B cell (primary cell): ENCODE measurements around the gene ZNF701. TPM values are rescaled to one million over a fixed set of nuclear protein-coding genes. Genes with fewer than 3 reads are reported as not detected.

Source experiments
- ATAC-seq: fragments of 200-7000 bp; cut with Tn5 transposase; one replicate; pipeline ENCODE4 v1.10.0; 2021; ENCODE audit warnings: low read depth, mild to moderate bottlenecking, moderate number of reproducible peaks, moderate library complexity
- CTCF ChIA-PET: fragments of 350-600 bp; sonication (Branson Sonifier 250); formaldehyde crosslinking; loops from one replicate; lab custom pipeline; 2021; ENCODE audit warnings: antibody characterized with exemption, inconsistent platforms; lab: Charles Lee
- POLR2A ChIA-PET: fragments of 350-600 bp; sonication (Branson Sonifier 250); formaldehyde crosslinking; loops from one replicate; lab custom pipeline; 2021; ENCODE audit warnings: antibody characterized with exemption; lab: Charles Lee
- DNase-seq: peaks from one replicate; pipeline ENCODE4 v3.0.0; 2013
- H2AFZ ChIP-seq: 2 replicates; pipeline ENCODE4 v1.6.1; 2012; ENCODE audit warnings: mild to moderate bottlenecking, low read depth, low read length; ENCODE audit not compliant: insufficient read depth, poor library complexity, severe bottlenecking
- H3K27ac ChIP-seq, 2 donors: 1 replicate in 1 of 2; 2 replicates in 1 of 2; pipeline ENCODE4 v1.5.1; 2012 to 2013; ENCODE audit warnings: low read length in 2 of 2, mild to moderate bottlenecking in 2 of 2, moderate library complexity in 1 of 2
- H3K27me3 ChIP-seq, 4 experiments: fragments of 200-600 bp in 1 of 4; sonication (generic) in 1 of 4; replicated peaks in 1 of 4; 1 replicate in 2 of 4; 2 replicates in 2 of 4; pipeline versions ENCODE4 v1.6.1 to v1.7.0; 2013 to 2016; ENCODE audit warnings: low read length in 3 of 4, mild to moderate bottlenecking in 2 of 4, mixed read lengths in 1 of 4, moderate library complexity in 1 of 4; ENCODE audit not compliant: insufficient read depth in 4 of 4, control insufficient read depth in 3 of 4; ENCODE audit errors: control extremely low read depth in 1 of 4
- H3K36me3 ChIP-seq, 2 experiments: replicated peaks in 1 of 2; 1 replicate in 1 of 2; 2 replicates in 1 of 2; pipeline versions ENCODE4 v1.6.1 to v1.7.1; 2013; ENCODE audit warnings: low read length in 1 of 2; ENCODE audit not compliant: insufficient read depth in 2 of 2, control insufficient read depth in 1 of 2; ENCODE audit errors: control extremely low read depth in 1 of 2, extremely low read depth in 1 of 2
- H3K4me1 ChIP-seq, 2 donors: fragments of 200-600 bp in 1 of 2; sonication (generic) in 1 of 2; 1 replicate in 1 of 2; 2 replicates in 1 of 2; pipeline versions ENCODE4 v1.5.1 to v1.6.1; 2013 to 2017; ENCODE audit warnings: low read length in 2 of 2; ENCODE audit not compliant: control insufficient read depth in 2 of 2, insufficient read depth in 2 of 2
- H3K4me2 ChIP-seq: replicated peaks from 2 replicates; pipeline ENCODE3; 2012; ENCODE audit warnings: mild to moderate bottlenecking, low read depth, low read length; ENCODE audit not compliant: poor library complexity, severe bottlenecking
- H3K4me3 ChIP-seq, 5 experiments: fragments of 200-600 bp in 1 of 5; sonication (generic) in 1 of 5; 1 replicate in 3 of 5; 2 replicates in 2 of 5; pipeline versions ENCODE4 v1.5.1 to v1.7.0; 2011 to 2016; ENCODE audit warnings: low read length in 4 of 5, mild to moderate bottlenecking in 4 of 5, low read depth in 2 of 5, control low read depth in 1 of 5, moderate library complexity in 1 of 5; ENCODE audit not compliant: insufficient read depth in 1 of 5; ENCODE audit errors: control extremely low read depth in 1 of 5, extremely low read depth in 1 of 5
- H3K79me2 ChIP-seq: fragments of 200-600 bp; sonication (generic); one replicate; pipeline ENCODE4 v1.6.0; 2016; ENCODE audit warnings: low read length; ENCODE audit not compliant: control insufficient read depth, insufficient read depth
- H3K9ac ChIP-seq: fragments of 200-600 bp; sonication (generic); 2 replicates; pipeline ENCODE4 v1.6.1; 2017; ENCODE audit warnings: mild to moderate bottlenecking, low read length, moderate library complexity
- H3K9me3 ChIP-seq, 3 donors: one replicate each; pipeline versions ENCODE4 v1.6.1 to v1.7.1; 2013; ENCODE audit warnings: low read length in 2 of 3; ENCODE audit not compliant: control insufficient read depth in 2 of 3, insufficient read depth in 1 of 3; ENCODE audit errors: control extremely low read depth in 1 of 3
- H4K20me1 ChIP-seq: 2 replicates; pipeline ENCODE4 v1.6.0; 2012; ENCODE audit warnings: mild to moderate bottlenecking, low read length; ENCODE audit not compliant: insufficient read depth, control insufficient read depth, poor library complexity, severe bottlenecking
- H3K27ac Mint-ChIP-seq: one replicate; pipeline ENCODE4 v1.8.0; 2021; ENCODE audit warnings: mixed read lengths
- H3K27me3 Mint-ChIP-seq: one replicate; pipeline ENCODE4 v1.8.0; 2021; ENCODE audit warnings: mixed read lengths
- H3K4me1 Mint-ChIP-seq: one replicate; pipeline ENCODE4 v1.8.0; 2021; ENCODE audit warnings: mixed read lengths
- H3K4me3 Mint-ChIP-seq: one replicate; pipeline ENCODE4 v1.8.0; 2021; ENCODE audit warnings: mixed read lengths
- H3K9me3 Mint-ChIP-seq: one replicate; pipeline ENCODE4 v1.8.0; 2022; ENCODE audit warnings: mixed read lengths; ENCODE audit not compliant: insufficient read depth
- EZH2 ChIP-seq: IDR thresholded peaks from 2 replicates; pipeline ENCODE4 v1.6.1; 2012; ENCODE audit warnings: borderline replicate concordance, low read depth, mild to moderate bottlenecking, moderate library complexity, low read length; ENCODE audit not compliant: insufficient read depth, poor library complexity, severe bottlenecking
- WGBS: methylation state at CpG from one replicate; pipeline ENCODE4 v1.1.5; 2013; ENCODE audit warnings: missing lambda C conversion rate; ENCODE audit not compliant: insufficient coverage; 5-methylcytosine and 5-hydroxymethylcytosine counted together
- intact Hi-C: fragments of 100-400 bp; cut with micrococcal nuclease; formaldehyde crosslinking; loops from one replicate; pipeline ENCODE4 v1.10.0; 2022
- polyA plus RNA-seq: library from polyadenylated mRNA; depleted of rRNA; stranded (reverse); fragments of >200 nt; gene quantifications from 2 replicates; pipeline ENCODE4 v1.2.3, GENCODE V29; 2012
- total RNA-seq, 2 donors: library from RNA; stranded (reverse); fragments of 120-200 nt in 1 of 2; gene quantifications; 1 replicate in 1 of 2; 2 replicates in 1 of 2; pipeline versions ENCODE4 v1.2.3 to v1.2.4, GENCODE V29; 2013 to 2022
- TF ChIP-seq, protein P1 (sequence below): fragments of 200-600 bp; IDR thresholded peaks from one replicate; pipeline ENCODE4 v1.8.0; 2022; ENCODE audit warnings: antibody characterized with exemption, mild to moderate bottlenecking

The ZNF701 gene
- total and polyA plus RNA-seq, 2 donors (not counting 1 experiment from before 2014, with no cell fraction given): 13.0 to 49.2 TPM

DNA sequence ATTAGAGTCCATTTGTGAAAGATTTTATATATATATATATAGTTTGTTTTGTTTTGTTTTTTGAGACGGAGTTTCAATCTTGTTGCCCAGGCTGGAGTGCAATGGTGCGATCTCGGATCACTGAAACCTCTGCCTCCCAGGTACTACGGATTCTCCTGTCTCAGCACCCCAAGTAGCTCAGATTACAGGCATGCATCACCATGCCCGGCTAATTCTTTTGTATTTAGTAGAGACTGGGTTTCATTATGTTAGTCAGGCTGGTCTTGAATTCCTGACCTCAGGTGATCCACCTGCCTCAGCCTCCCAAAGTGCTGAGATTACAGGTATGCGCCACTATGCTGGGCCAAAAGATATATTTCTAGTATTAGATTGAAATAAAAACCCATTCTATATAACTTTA lies 4.0 kb upstream of the ZNF701 start:
- no peak overlapping the region for H3K27ac Mint-ChIP-seq
- ATAC-seq (no peak), DNase-seq (no peak)
- H3K9me3 ChIP-seq: peaks cover 8 to 65% (median 32%) of the 10 kb centered on the region in 3 donors
- TF ChIP-seq, protein P1, sequence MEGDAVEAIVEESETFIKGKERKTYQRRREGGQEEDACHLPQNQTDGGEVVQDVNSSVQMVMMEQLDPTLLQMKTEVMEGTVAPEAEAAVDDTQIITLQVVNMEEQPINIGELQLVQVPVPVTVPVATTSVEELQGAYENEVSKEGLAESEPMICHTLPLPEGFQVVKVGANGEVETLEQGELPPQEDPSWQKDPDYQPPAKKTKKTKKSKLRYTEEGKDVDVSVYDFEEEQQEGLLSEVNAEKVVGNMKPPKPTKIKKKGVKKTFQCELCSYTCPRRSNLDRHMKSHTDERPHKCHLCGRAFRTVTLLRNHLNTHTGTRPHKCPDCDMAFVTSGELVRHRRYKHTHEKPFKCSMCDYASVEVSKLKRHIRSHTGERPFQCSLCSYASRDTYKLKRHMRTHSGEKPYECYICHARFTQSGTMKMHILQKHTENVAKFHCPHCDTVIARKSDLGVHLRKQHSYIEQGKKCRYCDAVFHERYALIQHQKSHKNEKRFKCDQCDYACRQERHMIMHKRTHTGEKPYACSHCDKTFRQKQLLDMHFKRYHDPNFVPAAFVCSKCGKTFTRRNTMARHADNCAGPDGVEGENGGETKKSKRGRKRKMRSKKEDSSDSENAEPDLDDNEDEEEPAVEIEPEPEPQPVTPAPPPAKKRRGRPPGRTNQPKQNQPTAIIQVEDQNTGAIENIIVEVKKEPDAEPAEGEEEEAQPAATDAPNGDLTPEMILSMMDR: no peak
- no peak for TF ChIP-seq EZH2
- H3K4me1 Mint-ChIP-seq: peaks cover 15% of the 10 kb centered on the region
- peaks cover 21% of the 10 kb centered on the region for H3K79me2 ChIP-seq
- intact Hi-C loops: no loop called here
- H3K4me3 ChIP-seq: no peak overlapping the region
- H3K27ac ChIP-seq: no peak overlapping the region
- ChIA-PET POLR2A (interaction anchor here (0.5 kb wide), 1 partner anchor 483 kb away, joined by 5 read pairs; no protein-coding TSS in a partner anchor), CTCF (no interaction called here)
- no peak overlapping the region for H3K9ac ChIP-seq
- no peaks in the 10 kb centered on the region for H4K20me1 ChIP-seq
- H2AFZ ChIP-seq: no peak overlapping the region
- 100% methylated on average over 3 of the region's 6 CpGs for WGBS
- H3K9me3 Mint-ChIP-seq: peaks cover 6% of the 10 kb centered on the region
- no peak overlapping the region for H3K4me2 ChIP-seq
- peaks cover 9 to 13% of the 10 kb centered on the region in 2 donors for H3K4me1 ChIP-seq
- H3K27me3 ChIP-seq: no peaks in the 10 kb centered on the region
- H3K4me3 Mint-ChIP-seq: no peak overlapping the region
- no peaks in the 10 kb centered on the region for H3K27me3 Mint-ChIP-seq
- peaks cover 0 to 5% of the 10 kb centered on the region in 2 experiments for H3K36me3 ChIP-seq

DNA sequence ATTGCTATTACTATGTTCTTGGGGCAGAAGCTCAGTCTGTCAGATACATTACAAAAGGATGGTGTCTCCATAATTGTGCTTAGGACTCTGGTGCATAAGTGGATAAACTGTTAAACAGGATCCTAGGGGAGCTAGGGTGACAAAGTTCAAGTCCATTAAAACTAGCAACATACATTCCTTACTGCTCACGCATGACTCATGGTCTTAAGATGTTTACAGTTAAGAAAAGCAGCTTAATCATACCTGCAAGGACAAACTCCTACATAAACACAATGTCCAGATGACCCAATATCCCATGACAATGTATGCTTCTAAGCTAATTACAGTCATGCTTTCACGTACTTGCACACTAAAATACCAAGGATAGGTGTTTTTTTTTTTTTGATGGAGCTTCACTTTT lies 3.5 kb upstream of the ZNF701 start:
- ChIA-PET CTCF (no interaction called here), POLR2A (interaction anchor here (0.5 to 0.7 kb wide), 2 partner anchors 483 to 638 kb away, joined by 5 to 6 read pairs; no protein-coding TSS in a partner anchor)
- Histone ChIP-seq H3K4me1 (peaks cover 11 to 14% of the 10 kb centered on the region in 2 donors), H3K4me2 (no peak overlapping the region), H3K9me3 (peaks cover 6 to 61% (median 31%) of the 10 kb centered on the region in 3 donors), H3K79me2 (peaks cover 26% of the 10 kb centered on the region), H2AFZ (no peak overlapping the region), H3K27ac (no peak overlapping the region), H3K27me3 (no peaks in the 10 kb centered on the region), H3K9ac (no peak overlapping the region), H3K36me3 (peaks cover 0 to 3% of the 10 kb centered on the region in 2 experiments), H3K4me3 (no peak overlapping the region), H4K20me1 (no peaks in the 10 kb centered on the region)
- Mint-ChIP-seq H3K9me3 (peaks cover 6% of the 10 kb centered on the region), H3K27me3 (no peaks in the 10 kb centered on the region), H3K27ac (no peak overlapping the region), H3K4me3 (no peak overlapping the region), H3K4me1 (peaks cover 20% of the 10 kb centered on the region)
- 100% methylated on average over 1 of the region's 2 CpGs for WGBS
- TF ChIP-seq, protein P1: no peak
- TF ChIP-seq EZH2: no peak
- ATAC-seq (no peak), DNase-seq (no peak)
- intact Hi-C loops: no loop called here
